H1 (cell line): Measurements from ENCODE around the gene BMP4. TPM values are rescaled to one million over a fixed set of nuclear protein-coding genes. Genes with fewer than 3 reads are reported as not detected.

ENCODE experiments used
- CTCF ChIA-PET: fragments of 300-600 bp; sonication (Branson Sonifier 250); formaldehyde crosslinking; loops from one replicate; lab custom pipeline; 2021; ENCODE audit not compliant: partially characterized antibody; lab: Charles Lee
- POLR2A ChIA-PET: fragments of 300-600 bp; sonication (Branson Sonifier 250); formaldehyde crosslinking; loops from one replicate; lab custom pipeline; 2021; ENCODE audit warnings: inconsistent platforms; ENCODE audit not compliant: partially characterized antibody; lab: Charles Lee
- DNase-seq, 2 experiments: peaks; one replicate each; pipeline versions ENCODE4 v3.0.0 to v3.0.0-alpha.2; 2010 to 2022; ENCODE audit warnings: low spot score in 2 of 2, low read depth in 1 of 2, mixed read lengths in 1 of 2
- FAIRE-seq: peaks from 2 replicates; lab custom pipeline; 2011; peaks lifted over from hg19 to GRCh38; lab: Jason Lieb, UNC
- H2AFZ ChIP-seq: 2 replicates; pipeline ENCODE4 v1.8.1; 2012; ENCODE audit warnings: low read length, inconsistent platforms
- H2AK5ac ChIP-seq: 2 replicates; pipeline ENCODE4 v1.6.1; 2013; ENCODE audit warnings: low read depth, low read length
- H2BK120ac ChIP-seq: replicated peaks from 2 replicates; pipeline ENCODE3; 2013; ENCODE audit warnings: low read depth, low read length, inconsistent platforms
- H2BK12ac ChIP-seq: 2 replicates; pipeline ENCODE4 v1.6.1; 2013; ENCODE audit warnings: low read depth, low read length
- H2BK15ac ChIP-seq: 2 replicates; pipeline ENCODE4 v1.6.1; 2013; ENCODE audit warnings: low read length
- H2BK20ac ChIP-seq: 2 replicates; pipeline ENCODE4 v1.6.1; 2013; ENCODE audit warnings: low read length
- H2BK5ac ChIP-seq: 2 replicates; pipeline ENCODE4 v1.6.1; 2013; ENCODE audit warnings: low read depth, low read length
- H3K14ac ChIP-seq: 2 replicates; pipeline ENCODE4 v1.6.1; 2013; ENCODE audit warnings: inconsistent platforms; ENCODE audit not compliant: insufficient read length
- H3K18ac ChIP-seq: 2 replicates; pipeline ENCODE4 v1.6.1; 2013; ENCODE audit warnings: low read length; ENCODE audit errors: extremely low read depth
- H3K23ac ChIP-seq: 2 replicates; pipeline ENCODE4 v1.6.1; 2013; ENCODE audit warnings: inconsistent platforms; ENCODE audit not compliant: insufficient read length
- H3K23me2 ChIP-seq: 2 replicates; pipeline ENCODE4 v1.6.1; 2013; ENCODE audit warnings: low read depth, low read length
- H3K27ac ChIP-seq: 2 replicates; pipeline ENCODE4 v1.6.1; 2011; ENCODE audit warnings: low read depth, low read length, inconsistent platforms
- H3K27me3 ChIP-seq, 4 experiments: replicated peaks in 1 of 4; 1 replicate in 1 of 4; 2 replicates in 3 of 4; pipeline versions ENCODE4 v1.6.1 to v1.8.1; 2011 to 2013; ENCODE audit warnings: low read length in 3 of 4, mild to moderate bottlenecking in 3 of 4, inconsistent platforms in 2 of 4, mixed read lengths in 2 of 4, moderate library complexity in 1 of 4; ENCODE audit not compliant: control insufficient read depth in 3 of 4, insufficient read depth in 3 of 4; ENCODE audit errors: extremely low read depth in 1 of 4
- H3K36me3 ChIP-seq, 4 experiments: 2 replicates each; pipeline versions ENCODE4 v1.6.1 to v1.8.1; 2011 to 2013; ENCODE audit warnings: mild to moderate bottlenecking in 4 of 4, low read length in 3 of 4, moderate library complexity in 2 of 4, control low read depth in 1 of 4, inconsistent platforms in 1 of 4; ENCODE audit not compliant: insufficient read depth in 4 of 4, control insufficient read depth in 2 of 4
- H3K4ac ChIP-seq: replicated peaks from 2 replicates; pipeline ENCODE3; 2013; ENCODE audit warnings: low read length, low read depth, mixed read lengths, inconsistent platforms; ENCODE audit not compliant: insufficient read length
- H3K4me1 ChIP-seq, 4 experiments: replicated peaks in 1 of 4; 1 replicate in 1 of 4; 2 replicates in 3 of 4; pipeline versions ENCODE4 v1.6.1 to v1.8.1; 2011 to 2013; ENCODE audit warnings: low read length in 3 of 4, inconsistent platforms in 2 of 4, mixed read lengths in 1 of 4; ENCODE audit not compliant: insufficient read depth in 4 of 4, control insufficient read depth in 3 of 4
- H3K4me2 ChIP-seq, 2 experiments: 2 replicates each; pipeline versions ENCODE4 v1.6.1 to v1.8.1; 2011 to 2013; ENCODE audit warnings: low read depth in 2 of 2, low read length in 2 of 2, control low read depth in 1 of 2, inconsistent platforms in 1 of 2, mild to moderate bottlenecking in 1 of 2; ENCODE audit not compliant: insufficient read depth in 1 of 2
- H3K4me3 ChIP-seq, 4 experiments: fragments of 200-600, 300-600 bp in 1 of 4; sonication (generic), shearing (Covaris generic), sonication (Bioruptor Twin) in 1 of 4; 2 replicates each; pipeline versions ENCODE4 v1.5.1 to v1.8.1; 2011 to 2016; ENCODE audit warnings: low read length in 4 of 4, low read depth in 3 of 4, control low read depth in 2 of 4, inconsistent platforms in 2 of 4, mild to moderate bottlenecking in 2 of 4, mixed read lengths in 1 of 4, moderate library complexity in 1 of 4; ENCODE audit not compliant: insufficient read depth in 2 of 4; ENCODE audit errors: extremely low read depth in 1 of 4
- H3K56ac ChIP-seq: replicated peaks from 2 replicates; pipeline ENCODE3; 2013; ENCODE audit warnings: low read depth, mild to moderate bottlenecking, mixed read lengths, low read length, inconsistent platforms; ENCODE audit not compliant: insufficient read length
- H3K79me1 ChIP-seq: 2 replicates; pipeline ENCODE4 v1.6.1; 2013; ENCODE audit warnings: low read depth, low read length, control low read depth
- H3K79me2 ChIP-seq, 2 experiments: 2 replicates each; pipeline versions ENCODE4 v1.6.1 to v1.8.1; 2012 to 2013; ENCODE audit warnings: low read length in 2 of 2, mild to moderate bottlenecking in 2 of 2, inconsistent platforms in 1 of 2; ENCODE audit not compliant: insufficient read depth in 2 of 2, control insufficient read depth in 1 of 2
- H3K9ac ChIP-seq, 4 experiments: replicated peaks in 1 of 4; 1 replicate in 1 of 4; 2 replicates in 3 of 4; pipeline versions ENCODE4 v1.6.1 to v1.8.1; 2011 to 2013; ENCODE audit warnings: low read depth in 3 of 4, low read length in 3 of 4, control low read depth in 2 of 4, mild to moderate bottlenecking in 2 of 4, moderate library complexity in 2 of 4, inconsistent platforms in 1 of 4; ENCODE audit errors: extremely low read depth in 1 of 4
- H3K9me3 ChIP-seq, 2 experiments: 2 replicates each; pipeline versions ENCODE4 v1.6.1 to v1.8.1; 2012 to 2013; ENCODE audit warnings: mild to moderate bottlenecking in 2 of 2, moderate library complexity in 2 of 2, control low read depth in 1 of 2, inconsistent platforms in 1 of 2, low read depth in 1 of 2, low read length in 1 of 2, mixed read lengths in 1 of 2; ENCODE audit not compliant: insufficient read depth in 2 of 2
- H4K20me1 ChIP-seq, 2 experiments: replicated peaks in 1 of 2; 2 replicates each; pipeline versions ENCODE3 to v1.8.1; 2011 to 2013; ENCODE audit warnings: inconsistent platforms in 2 of 2, low read length in 2 of 2, mild to moderate bottlenecking in 1 of 2; ENCODE audit not compliant: insufficient read depth in 2 of 2, control insufficient read depth in 1 of 2
- H4K5ac ChIP-seq: 2 replicates; pipeline ENCODE4 v1.6.1; 2013; ENCODE audit warnings: low read length, low read depth, mixed read lengths, inconsistent platforms; ENCODE audit not compliant: insufficient read length
- H4K8ac ChIP-seq: 2 replicates; pipeline ENCODE4 v1.8.0; 2013; ENCODE audit warnings: mild to moderate bottlenecking, moderate library complexity, low read length, inconsistent platforms; ENCODE audit not compliant: insufficient read depth; ENCODE audit errors: extremely low read depth
- H4K91ac ChIP-seq: replicated peaks from 2 replicates; pipeline ENCODE3; 2013; ENCODE audit warnings: low read length, mixed read lengths, inconsistent platforms; ENCODE audit not compliant: insufficient read length
- BRCA1 ChIP-seq: IDR thresholded peaks from 2 replicates; pipeline ENCODE4 v1.6.1; 2012; ENCODE audit warnings: low read depth, low read length, improper control_type of control experiment
- GABPA ChIP-seq: IDR thresholded peaks from 2 replicates; pipeline ENCODE4 v1.6.1; 2011; ENCODE audit warnings: mild to moderate bottlenecking, low read length, moderate library complexity, borderline replicate concordance; ENCODE audit not compliant: insufficient read depth
- WGBS, 2 experiments: shearing (Covaris generic) in 1 of 2; methylation state at CpG; one replicate each; pipeline versions ENCODE4 v1.1.6 to v1.1.7; 2013 to 2015; ENCODE audit warnings: low lambda C conversion rate in 2 of 2, mixed read lengths in 2 of 2, inconsistent platforms in 1 of 2, low coverage in 1 of 2, missing lambda C conversion rate in 1 of 2; ENCODE audit not compliant: insufficient replicate concordance in 2 of 2, insufficient coverage in 1 of 2, insufficient read length in 1 of 2; ENCODE audit errors: extremely low coverage in 1 of 2, missing lambda C conversion rate in 1 of 2; 5-methylcytosine and 5-hydroxymethylcytosine counted together
- polyA plus RNA-seq, 7 experiments: library from polyadenylated mRNA; depleted of rRNA in 3 of 7; stranded (reverse) in 5 of 7; unstranded in 2 of 7; fragments of >200 nt in 5 of 7; fragments of 200-250 nt in 2 of 7; gene quantifications; 1 replicate in 5 of 7; 2 replicates in 1 of 7; 4 replicates in 1 of 7; pipeline versions ENCODE4 v1.2.1 to v1.2.3, GENCODE V29; 2011 to 2013; ENCODE audit warnings: missing spikeins in 2 of 7, mixed read lengths in 2 of 7
- total RNA-seq: library from RNA; stranded (reverse); fragmentation: NEBNext Ultra II Directional; extraction: Animal tissue kit (Norgen Biotek cat#: 25700); gene quantifications from 2 replicates; pipeline ENCODE4 v1.2.1, GENCODE V29; 2021

BMP4 gene
- total and polyA plus RNA-seq, 2 of the 8 experiments (the other 6 are each of a cell fraction or from before 2014, with no cell fraction given), result 2.3 to 5.4 TPM

DNA sequence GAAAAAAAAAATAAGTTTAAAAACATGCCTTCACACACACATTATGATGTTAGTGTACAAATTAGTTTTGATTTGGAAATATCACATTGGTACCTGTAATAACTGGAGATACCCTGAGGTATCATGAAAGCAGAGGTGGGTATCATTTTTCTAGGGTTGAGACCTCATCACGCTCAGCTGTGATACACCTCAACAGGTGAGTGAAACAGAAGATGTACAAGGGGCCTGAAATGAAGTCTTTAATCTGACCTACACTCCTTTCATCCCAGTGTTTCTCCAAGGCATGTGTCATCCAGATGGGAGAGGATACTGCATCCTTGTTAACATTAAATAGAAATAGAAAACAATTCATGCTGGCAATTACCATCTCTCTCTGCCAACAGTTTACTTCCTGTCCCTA is 7.4 kb downstream of the BMP4 start:
- Histone ChIP-seq H3K4ac (no peak overlapping the region), H3K79me1 (no peaks in the 10 kb centered on the region), H3K14ac (no peak overlapping the region), H3K27ac (no peak overlapping the region), H3K4me1 (peaks cover 6 to 23% (median 16%) of the 10 kb centered on the region in 4 experiments), H2AFZ (no peak overlapping the region), H4K20me1 (peaks cover 0 to 3% of the 10 kb centered on the region in 2 experiments), H3K23me2 (peaks cover 33% of the 10 kb centered on the region), H2BK15ac (no peak overlapping the region), H4K5ac (no peak overlapping the region), H3K9ac (no peak overlapping the region), H3K23ac (no peak overlapping the region), H3K27me3 (peaks cover 19 to 69% (median 57%) of the 10 kb centered on the region in 4 experiments), H3K9me3 (no peaks in the 10 kb centered on the region), H2BK5ac (no peak overlapping the region), H4K91ac (no peak overlapping the region), H3K4me3 (no peak overlapping the region), H4K8ac (no peak overlapping the region), H3K56ac (no peak overlapping the region)
- DNase-seq, result no peak
- no peak for FAIRE-seq
- ChIA-PET POLR2A (no interaction called here), CTCF (interaction anchor here (0.6 kb wide), 1 partner anchor 28 kb away, joined by 3 read pairs; no protein-coding TSS in a partner anchor)
- no peak for TF ChIP-seq BRCA1
- TF ChIP-seq GABPA, result no peak
- TF ChIP-seq, all 59 proteins: peak for 0
- 89% methylated on average over 1 of the region's 1 CpG; no CpG with 5 or more reads in 1 of the 2 experiments for WGBS, 2 experiments
- H3K18ac ChIP-seq, result no peak overlapping the region
- no peak overlapping the region for H2BK120ac ChIP-seq
- H2BK12ac ChIP-seq, result no peak overlapping the region
- H3K36me3 ChIP-seq, result peaks cover 0 to 10% (median 2%) of the 10 kb centered on the region in 4 experiments; a peak in 2 of 8 replicates
- H2AK5ac ChIP-seq, result no peak overlapping the region
- no peaks in the 10 kb centered on the region for H3K79me2 ChIP-seq
- H3K4me2 ChIP-seq, result no peak overlapping the region
- H2BK20ac ChIP-seq, result no peak overlapping the region
